ENCODE results near the gene SS18L1.

DNA sequence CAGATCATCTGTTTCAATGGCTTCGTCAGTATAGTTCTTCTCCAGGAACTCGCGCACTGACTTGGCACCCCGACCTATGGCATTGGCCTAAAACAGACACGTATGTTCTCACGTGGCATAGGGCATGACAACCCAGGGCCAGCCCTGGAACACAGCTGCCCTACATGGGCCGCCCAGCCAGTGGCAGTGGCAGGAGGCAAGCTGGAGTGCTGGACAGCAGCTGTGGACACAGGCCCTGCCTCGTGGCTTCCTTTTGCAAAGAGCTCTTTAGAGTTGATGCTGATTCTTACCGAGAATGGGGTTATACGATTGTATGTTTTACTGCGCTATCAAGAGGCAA lies 5.4 kb upstream of the SS18L1 start:
- TF ChIP-seq CTCF (conservative IDR thresholded peaks at IDR 0.05; ENCODE audit: low read depth in 2 of 2), result no peak
- TF ChIP-seq EZH2 (IDR thresholded peaks at IDR 0.05; ENCODE audit: low read depth, unreplicated experiment), result no peak
- TF ChIP-seq POLR2AphosphoS5 (IDR thresholded peaks at IDR 0.05; ENCODE audit: low read depth), result no peak
- no peak for TF ChIP-seq EZH2phosphoT487 (IDR thresholded peaks at IDR 0.05; ENCODE audit: unreplicated experiment)
- TF ChIP-seq REST (IDR thresholded peaks at IDR 0.05; ENCODE audit: unreplicated experiment), result no peak
- TF ChIP-seq JUNB (IDR thresholded peaks at IDR 0.05; ENCODE audit: unreplicated experiment), result no peak
- TF ChIP-seq CREB1 (CRISPR knock-in tag; IDR thresholded peaks at IDR 0.05; ENCODE audit: low read depth), result no peak
- no peak for TF ChIP-seq ZNF114 (CRISPR knock-in tag; IDR thresholded peaks at IDR 0.05)
- TF ChIP-seq NANOG (IDR thresholded peaks at IDR 0.05; ENCODE audit: borderline replicate concordance), result no peak
- TF ChIP-seq STAT1 (IDR thresholded peaks at IDR 0.05; ENCODE audit: unreplicated experiment), result no peak
